CD14-positive monocyte (primary cell): ENCODE results near the gene WDR70. TPM values are rescaled to one million over a fixed set of nuclear protein-coding genes. Genes with fewer than 3 reads are reported as not detected.

Experiments used
- DNase-seq, 3 donors: peaks; one replicate each; pipeline ENCODE4 v3.0.0-alpha.2; 2011 to 2022
- H2AFZ ChIP-seq: 2 replicates; pipeline ENCODE4 v1.6.0; 2012; ENCODE audit warnings: mild to moderate bottlenecking, low read depth, low read length, inconsistent platforms; ENCODE audit not compliant: insufficient read depth, poor library complexity, severe bottlenecking
- H3K27ac ChIP-seq, 2 donors: 1 replicate in 1 of 2; 2 replicates in 1 of 2; pipeline ENCODE4 v1.5.1; 2012 to 2013; ENCODE audit warnings: low read length in 2 of 2, control low read depth in 1 of 2, inconsistent platforms in 1 of 2, low read depth in 1 of 2, mild to moderate bottlenecking in 1 of 2
- H3K27me3 ChIP-seq, 2 donors: one replicate each; pipeline versions ENCODE4 v1.6.0 to v1.6.1; 2011 to 2013; ENCODE audit warnings: low read length in 2 of 2; ENCODE audit not compliant: control insufficient read depth in 2 of 2, insufficient read depth in 2 of 2
- H3K36me3 ChIP-seq, 2 donors: replicated peaks in 1 of 2; 1 replicate in 1 of 2; 2 replicates in 1 of 2; pipeline versions ENCODE4 v1.5.1 to v1.6.1; 2012 to 2013; ENCODE audit warnings: low read length in 2 of 2, control low read depth in 1 of 2, inconsistent platforms in 1 of 2, mild to moderate bottlenecking in 1 of 2; ENCODE audit not compliant: insufficient read depth in 2 of 2, control insufficient read depth in 1 of 2
- H3K4me1 ChIP-seq, 2 donors: 1 replicate in 1 of 2; 2 replicates in 1 of 2; pipeline versions ENCODE4 v1.5.1 to v1.6.1; 2012 to 2013; ENCODE audit warnings: low read length in 2 of 2, control low read depth in 1 of 2, inconsistent platforms in 1 of 2, mild to moderate bottlenecking in 1 of 2, moderate library complexity in 1 of 2; ENCODE audit not compliant: insufficient read depth in 2 of 2, control insufficient read depth in 1 of 2
- H3K4me2 ChIP-seq: replicated peaks from 2 replicates; pipeline ENCODE3; 2012; ENCODE audit warnings: low read length, moderate library complexity, mild to moderate bottlenecking; ENCODE audit not compliant: poor library complexity, severe bottlenecking; ENCODE audit errors: extremely low read depth
- H3K4me3 ChIP-seq, 3 experiments: fragments of 200-600 bp in 1 of 3; sonication (generic) in 1 of 3; replicated peaks in 1 of 3; 1 replicate in 2 of 3; 2 replicates in 1 of 3; pipeline ENCODE4 v1.5.1; 2011 to 2013; ENCODE audit warnings: low read length in 3 of 3, mild to moderate bottlenecking in 3 of 3, control low read depth in 2 of 3, low read depth in 2 of 3, inconsistent platforms in 1 of 3, moderate library complexity in 1 of 3
- H3K79me2 ChIP-seq: 2 replicates; pipeline ENCODE4 v1.6.0; 2012; ENCODE audit warnings: mild to moderate bottlenecking, control low read depth, inconsistent platforms, low read length, moderate library complexity; ENCODE audit not compliant: insufficient read depth
- H3K9ac ChIP-seq: 2 replicates; pipeline ENCODE4 v1.6.0; 2017; ENCODE audit warnings: low read length, mild to moderate bottlenecking; ENCODE audit not compliant: insufficient read depth, poor library complexity, severe bottlenecking
- H3K9me3 ChIP-seq, 2 donors: replicated peaks in 1 of 2; 1 replicate in 1 of 2; 2 replicates in 1 of 2; pipeline versions ENCODE4 v1.5.1 to v1.6.1; 2012 to 2013; ENCODE audit warnings: low read length in 2 of 2, control low read depth in 1 of 2; ENCODE audit not compliant: control insufficient read depth in 1 of 2, insufficient read depth in 1 of 2
- H4K20me1 ChIP-seq: 2 replicates; pipeline ENCODE4 v1.6.0; 2012; ENCODE audit warnings: mild to moderate bottlenecking, low read length, control low read depth, moderate library complexity; ENCODE audit not compliant: insufficient read depth
- H3K27ac Mint-ChIP-seq, 7 donors: one replicate each; pipeline ENCODE4 v1.8.0; 2020; ENCODE audit warnings: mild to moderate bottlenecking in 7 of 7, mixed read lengths in 7 of 7, moderate library complexity in 6 of 7, inconsistent platforms in 2 of 7
- H3K27me3 Mint-ChIP-seq, 3 donors: one replicate each; pipeline ENCODE4 v1.8.0; 2021 to 2022; ENCODE audit warnings: low read depth in 3 of 3, mild to moderate bottlenecking in 3 of 3, mixed read lengths in 3 of 3, moderate library complexity in 3 of 3, inconsistent platforms in 1 of 3
- H3K36me3 Mint-ChIP-seq, 2 donors: one replicate each; pipeline ENCODE4 v1.8.0; 2020; ENCODE audit warnings: mixed read lengths in 2 of 2, inconsistent platforms in 1 of 2, mild to moderate bottlenecking in 1 of 2
- H3K4me1 Mint-ChIP-seq: one replicate; pipeline ENCODE4 v1.8.0; 2020; ENCODE audit warnings: mild to moderate bottlenecking, mixed read lengths
- H3K4me3 Mint-ChIP-seq, 2 donors: one replicate each; pipeline ENCODE4 v1.8.0; 2020; ENCODE audit warnings: mild to moderate bottlenecking in 2 of 2, mixed read lengths in 2 of 2, moderate library complexity in 1 of 2
- H3K9me3 Mint-ChIP-seq, 7 donors: one replicate each; pipeline ENCODE4 v1.8.0; 2020 to 2022; ENCODE audit warnings: mixed read lengths in 7 of 7, mild to moderate bottlenecking in 6 of 7, moderate library complexity in 6 of 7, inconsistent platforms in 2 of 7
- CTCF ChIP-seq: fragments of 200-600 bp; IDR thresholded peaks from one replicate; pipeline ENCODE4 v1.8.0; 2022; ENCODE audit warnings: antibody characterized with exemption, mild to moderate bottlenecking
- WGBS: methylation state at CpG from one replicate; pipeline ENCODE4 v1.1.5; 2013; ENCODE audit warnings: missing lambda C conversion rate; ENCODE audit not compliant: insufficient coverage; 5-methylcytosine and 5-hydroxymethylcytosine counted together
- intact Hi-C, 2 donors: fragments of 100-400 bp; cut with micrococcal nuclease; formaldehyde crosslinking; loops; one replicate each; pipeline versions ENCODE4 v1.15.0 to v1.15.1; 2023
- polyA plus RNA-seq, 3 donors: library from polyadenylated mRNA; depleted of rRNA in 1 of 3; unstranded in 2 of 3; stranded (reverse) in 1 of 3; fragments of 300-500 nt in 2 of 3; fragments of >200 nt in 1 of 3; fragmentation: Illumina TruSeq in 2 of 3; gene quantifications; 1 replicate in 2 of 3; 2 replicates in 1 of 3; pipeline ENCODE4 v1.2.3, GENCODE V29; 2012 to 2021

The WDR70 gene
- polyA plus RNA-seq, 3 donors: 13.1 to 21.0 (median 19.1) TPM

- Mint-ChIP-seq H3K4me3 (no peak overlapping the region), H3K36me3 (peaks cover 13 to 29% of the 10 kb centered on the region in 2 donors), H3K9me3 (peaks cover 0 to 1% (median 0%) of the 10 kb centered on the region in 7 donors), H3K27ac (no peak overlapping the region), H3K4me1 (no peaks in the 10 kb centered on the region), H3K27me3 (no peaks in the 10 kb centered on the region)
- TF ChIP-seq CTCF: no peak
- Histone ChIP-seq H4K20me1 (no peaks in the 10 kb centered on the region), H3K27me3 (no peaks in the 10 kb centered on the region), H3K4me3 (no peak overlapping the region), H2AFZ (no peak overlapping the region), H3K4me2 (no peak overlapping the region), H3K9ac (no peak overlapping the region), H3K9me3 (no peaks in the 10 kb centered on the region), H3K79me2 (no peaks in the 10 kb centered on the region), H3K4me1 (no peaks in the 10 kb centered on the region), H3K27ac (no peak overlapping the region), H3K36me3 (peaks cover 0 to under 1% of the 10 kb centered on the region in 2 donors)
- no CpG with 5 or more reads among the region's 1 CpG for WGBS
- DNase-seq: no peak
- intact Hi-C loops: no loop called here
Measured at GRCh38 chr5:37511646-37512045, 132.5 kb downstream of the WDR70 start.

GRCh38 chr5:37514946-37515345 is 135.8 kb downstream of the WDR70 start:
- no peaks in the 10 kb centered on the region for H3K4me1 Mint-ChIP-seq
- Histone ChIP-seq H3K4me1 (no peaks in the 10 kb centered on the region), H3K79me2 (no peaks in the 10 kb centered on the region), H3K9me3 (peaks cover 11 to 15% of the 10 kb centered on the region in 2 donors), H3K36me3 (peaks cover 4 to 24% of the 10 kb centered on the region in 2 donors), H3K4me3 (no peak overlapping the region), H4K20me1 (no peaks in the 10 kb centered on the region), H3K27ac (no peak overlapping the region), H3K27me3 (no peaks in the 10 kb centered on the region), H3K4me2 (no peak overlapping the region), H2AFZ (no peak overlapping the region), H3K9ac (no peak overlapping the region)
- H3K36me3 Mint-ChIP-seq: peaks cover 21 to 42% of the 10 kb centered on the region in 2 donors
- no peak overlapping the region for H3K4me3 Mint-ChIP-seq
- DNase-seq: no peak
- peaks cover 2 to 14% (median 12%) of the 10 kb centered on the region in 7 donors for H3K9me3 Mint-ChIP-seq
- no peak for TF ChIP-seq CTCF
- peak overlapping the region in 1 of 7 donors; percentile 20 for H3K27ac Mint-ChIP-seq
- intact Hi-C loops: no loop called here
- no peaks in the 10 kb centered on the region for H3K27me3 Mint-ChIP-seq
- WGBS: 89% methylated on average over 1 of the region's 1 CpG
